ENCODE measurements around the gene PDGFC. TPM values are rescaled to one million over a fixed set of nuclear protein-coding genes. Genes with fewer than 3 reads are reported as not detected.

Gene PDGFC
- total and polyA plus RNA-seq, 2 of the 8 experiments (the other 6 are each of a cell fraction or from before 2014, with no cell fraction given): 0.65 to 2.7 TPM

DNA sequence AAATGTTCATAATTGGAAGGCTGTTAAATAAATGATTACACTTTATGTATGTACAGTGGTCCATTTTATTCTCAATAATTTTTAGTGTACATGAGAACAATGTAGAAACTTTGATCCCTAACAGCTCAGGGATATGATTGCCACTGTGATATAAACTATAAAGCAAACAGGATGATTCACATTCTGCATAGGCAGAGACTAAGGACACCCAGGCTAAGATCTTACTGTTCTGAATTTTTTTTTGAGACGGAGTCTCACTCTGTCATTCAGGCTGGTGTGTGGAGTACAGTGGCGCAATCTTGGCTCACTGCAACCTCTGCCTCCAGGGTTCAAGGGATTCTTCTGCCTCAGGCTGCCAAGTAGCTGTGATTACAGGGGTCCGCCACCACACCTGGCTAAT lies 186.6 kb downstream of the PDGFC start:
- CTCF ChIA-PET (ENCODE audit: partially characterized antibody): no interaction called here
- no peaks in the 10 kb centered on the region for H3K79me2 ChIP-seq (ENCODE audit: control insufficient read depth in 1 of 2, insufficient read depth in 2 of 2, low read length in 2 of 2)
- TF ChIP-seq NANOG (IDR thresholded peaks at IDR 0.05; ENCODE audit: insufficient read depth, low read depth, low read length, poor library complexity, severe bottlenecking) (no peak), CHD1 (IDR thresholded peaks at IDR 0.05; ENCODE audit: low read depth, low read length) (no peak)
- TF ChIP-seq, protein P1, sequence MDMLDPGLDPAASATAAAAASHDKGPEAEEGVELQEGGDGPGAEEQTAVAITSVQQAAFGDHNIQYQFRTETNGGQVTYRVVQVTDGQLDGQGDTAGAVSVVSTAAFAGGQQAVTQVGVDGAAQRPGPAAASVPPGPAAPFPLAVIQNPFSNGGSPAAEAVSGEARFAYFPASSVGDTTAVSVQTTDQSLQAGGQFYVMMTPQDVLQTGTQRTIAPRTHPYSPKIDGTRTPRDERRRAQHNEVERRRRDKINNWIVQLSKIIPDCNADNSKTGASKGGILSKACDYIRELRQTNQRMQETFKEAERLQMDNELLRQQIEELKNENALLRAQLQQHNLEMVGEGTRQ (IDR thresholded peaks at IDR 0.05; ENCODE audit: low read length): no peak

More for the DNA sequence above, 186.6 kb downstream of the PDGFC start:
- H2BK120ac ChIP-seq (replicated peaks; ENCODE audit: low read depth, low read length): no peak overlapping the region
- no peak overlapping the region for H3K14ac ChIP-seq (ENCODE audit: insufficient read length)
- H2BK5ac ChIP-seq (ENCODE audit: low read depth, low read length): no peak overlapping the region
- H4K91ac ChIP-seq (replicated peaks; ENCODE audit: insufficient read length, low read length): no peak overlapping the region
- no peak overlapping the region for H3K4me3 ChIP-seq (ENCODE audit: extremely low read depth in 1 of 4, insufficient read depth in 2 of 4, low read depth in 3 of 4, low read length in 4 of 4)
- H3K18ac ChIP-seq (ENCODE audit: extremely low read depth, low read length): no peak overlapping the region
- POLR2A ChIA-PET (ENCODE audit: partially characterized antibody): no interaction called here
- H3K56ac ChIP-seq (replicated peaks; ENCODE audit: insufficient read length, low read depth, low read length): no peak overlapping the region
- no peaks in the 10 kb centered on the region for H3K79me1 ChIP-seq (ENCODE audit: low read depth, low read length)
- H3K27me3 ChIP-seq (replicated peaks in 1 of 4; ENCODE audit: control insufficient read depth in 3 of 4, extremely low read depth in 1 of 4, insufficient read depth in 3 of 4, low read length in 3 of 4): peaks cover 0 to 1% (median 0%) of the 10 kb centered on the region in 4 experiments; a peak in 1 of 7 replicates
- 90% methylated on average over 3 of the region's 3 CpGs; no CpG with 5 or more reads in 1 of the 2 experiments for WGBS, 2 experiments (ENCODE audit: extremely low coverage in 1 of 2, insufficient coverage in 1 of 2, insufficient read length in 1 of 2, insufficient replicate concordance in 2 of 2, low coverage in 1 of 2, low lambda C conversion rate in 2 of 2, missing lambda C conversion rate in 1 of 2)
- no peaks in the 10 kb centered on the region for H3K36me3 ChIP-seq (ENCODE audit: control insufficient read depth in 2 of 4, insufficient read depth in 4 of 4, low read length in 3 of 4)
- H4K8ac ChIP-seq (ENCODE audit: extremely low read depth, insufficient read depth, low read length): no peak overlapping the region
- H2AK5ac ChIP-seq (ENCODE audit: low read depth, low read length): no peak overlapping the region
- H4K5ac ChIP-seq (ENCODE audit: insufficient read length, low read depth, low read length): no peak overlapping the region
- no peak overlapping the region for H3K23ac ChIP-seq (ENCODE audit: insufficient read length)
- no peaks in the 10 kb centered on the region for H4K20me1 ChIP-seq (replicated peaks in 1 of 2; ENCODE audit: control insufficient read depth in 1 of 2, insufficient read depth in 2 of 2, low read length in 2 of 2)
- no peak overlapping the region for H2BK15ac ChIP-seq (ENCODE audit: low read length)
- H3K9ac ChIP-seq (replicated peaks in 1 of 4; ENCODE audit: extremely low read depth in 1 of 4, low read depth in 3 of 4, low read length in 3 of 4): no peak overlapping the region
- DNase-seq (ENCODE audit: low read depth in 1 of 2, low spot score in 2 of 2) (no peak), FAIRE-seq (no peak)
- H3K4me1 ChIP-seq (replicated peaks in 1 of 4; ENCODE audit: control insufficient read depth in 3 of 4, insufficient read depth in 4 of 4, low read length in 3 of 4): no peaks in the 10 kb centered on the region
- H3K4ac ChIP-seq (replicated peaks; ENCODE audit: insufficient read length, low read depth, low read length): no peak overlapping the region
- no peaks in the 10 kb centered on the region for H3K23me2 ChIP-seq (ENCODE audit: low read depth, low read length)
- H3K4me2 ChIP-seq (ENCODE audit: insufficient read depth in 1 of 2, low read depth in 2 of 2, low read length in 2 of 2): no peak overlapping the region
- H2BK20ac ChIP-seq (ENCODE audit: low read length): no peak overlapping the region
- no peak overlapping the region for H2BK12ac ChIP-seq (ENCODE audit: low read depth, low read length)
- H2AFZ ChIP-seq (ENCODE audit: low read length): no peak overlapping the region
- no peaks in the 10 kb centered on the region for H3K9me3 ChIP-seq (ENCODE audit: insufficient read depth in 2 of 2, low read depth in 1 of 2, low read length in 1 of 2)
- no peak overlapping the region for H3K27ac ChIP-seq (ENCODE audit: low read depth, low read length)
